Skin epidermis (tissue), 12 donors: ENCODE data around the gene TAF10.

Experiments used
- H3K27ac ChIP-seq, 21 experiments: fragments of 200-600 bp; sonication (generic) in 11 of 21; one replicate each; pipeline ENCODE4 v1.5.0; 2020; ENCODE audit warnings: mild to moderate bottlenecking in 3 of 21, inconsistent platforms in 2 of 21, moderate library complexity in 2 of 21
- H3K4me3 ChIP-seq, 7 experiments: fragments of 200-600 bp; sonication (generic) in 2 of 7; one replicate each; pipeline ENCODE4 v1.5.0; 2020; ENCODE audit warnings: inconsistent platforms in 2 of 7, mild to moderate bottlenecking in 2 of 7, moderate library complexity in 1 of 7

Gene TAF10

DNA sequence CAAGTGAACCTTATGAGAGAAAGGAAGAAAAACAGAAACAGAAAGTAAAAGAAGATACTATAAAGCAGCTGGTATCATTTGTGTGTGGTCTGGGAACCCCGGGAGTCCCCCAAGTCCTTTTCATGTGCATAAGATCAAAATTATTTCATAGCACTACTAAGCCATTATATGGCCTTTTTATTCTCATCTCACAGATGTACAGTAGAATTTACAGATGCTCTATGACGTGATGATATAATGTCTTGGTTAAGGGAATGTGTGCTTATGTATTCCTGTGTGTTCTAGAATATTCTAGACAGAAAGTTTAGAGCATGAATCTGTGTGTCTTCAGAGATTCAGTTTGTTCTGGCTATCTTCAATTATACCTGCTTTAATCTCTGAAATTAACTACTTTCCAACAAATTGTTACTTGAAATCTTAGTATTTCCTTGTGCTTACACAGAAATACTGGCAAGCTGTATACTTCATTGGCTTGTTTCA lies 15.8 kb upstream of the TAF10 start:
- no peak overlapping the region for H3K4me3 ChIP-seq
- no peak overlapping the region for H3K27ac ChIP-seq

DNA sequence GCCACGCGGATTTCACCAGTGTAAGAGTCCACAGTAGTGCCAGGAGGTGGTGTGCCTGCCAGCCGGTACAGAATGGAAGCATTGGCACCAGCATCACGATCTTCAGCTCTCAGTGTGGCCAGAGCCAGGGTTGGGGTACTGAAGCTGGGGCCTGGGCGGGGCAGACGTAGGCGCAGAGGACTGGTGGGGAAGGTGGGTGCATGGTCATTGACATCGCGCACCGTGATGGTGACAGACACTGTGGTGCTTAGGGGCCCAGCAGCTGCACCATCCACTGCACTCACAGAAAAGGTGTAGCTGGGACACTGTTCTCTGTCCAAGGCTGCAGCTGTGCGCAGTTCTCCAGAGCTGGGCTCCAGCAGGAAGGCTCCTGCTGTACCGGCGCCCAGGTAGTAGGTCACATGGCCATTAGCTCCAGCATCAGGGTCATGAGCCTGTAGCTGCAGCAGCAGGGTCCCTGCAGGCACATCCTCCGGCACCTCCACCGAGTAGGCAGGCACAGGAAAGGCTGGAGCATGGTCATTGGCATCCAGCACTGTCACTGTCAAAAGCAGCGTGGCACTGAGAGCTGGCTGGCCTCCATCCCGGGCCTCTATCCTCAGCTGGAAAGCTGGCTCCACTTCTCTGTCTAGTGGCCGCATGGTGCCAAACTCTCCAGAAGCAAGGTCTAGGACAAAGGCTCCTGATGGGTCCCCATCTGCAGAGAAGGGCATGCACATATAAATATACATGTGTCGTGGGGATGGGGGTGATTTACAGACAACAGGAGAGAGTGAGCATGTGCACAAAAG lies 15.2 kb upstream of the TAF10 start:
- no peak overlapping the region for H3K4me3 ChIP-seq
- H3K27ac ChIP-seq: no peak overlapping the region

DNA sequence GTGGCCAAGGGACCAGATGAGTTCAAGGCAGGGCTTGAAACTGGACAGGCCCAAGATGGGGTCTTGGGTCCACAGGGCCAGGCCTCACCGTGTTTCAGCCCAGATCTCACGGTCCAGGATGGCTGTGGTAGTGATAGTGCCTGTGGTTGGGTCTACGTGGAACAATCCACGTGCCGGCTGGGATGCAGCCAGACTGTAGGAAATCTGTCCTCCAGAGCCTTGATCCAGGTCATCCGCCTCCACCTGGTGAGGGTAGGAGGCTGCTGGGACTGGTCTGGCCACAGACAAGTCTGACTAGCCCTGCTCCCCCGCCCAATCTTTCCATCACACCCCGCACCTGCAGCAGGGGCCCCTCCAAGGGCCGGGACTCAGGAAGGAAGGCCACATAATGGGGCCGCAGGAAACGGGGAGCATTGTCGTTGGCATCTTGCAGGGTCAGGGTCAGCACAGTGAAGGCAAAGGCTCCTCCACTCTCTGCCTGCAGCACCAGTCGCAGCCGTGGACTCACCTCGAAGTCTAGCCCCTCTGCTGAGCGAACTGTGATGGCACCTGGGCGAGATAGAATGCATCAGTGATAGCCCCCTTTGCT lies 13.9 kb upstream of the TAF10 start:
- Histone ChIP-seq H3K27ac (no peak overlapping the region), H3K4me3 (no peak overlapping the region)

DNA sequence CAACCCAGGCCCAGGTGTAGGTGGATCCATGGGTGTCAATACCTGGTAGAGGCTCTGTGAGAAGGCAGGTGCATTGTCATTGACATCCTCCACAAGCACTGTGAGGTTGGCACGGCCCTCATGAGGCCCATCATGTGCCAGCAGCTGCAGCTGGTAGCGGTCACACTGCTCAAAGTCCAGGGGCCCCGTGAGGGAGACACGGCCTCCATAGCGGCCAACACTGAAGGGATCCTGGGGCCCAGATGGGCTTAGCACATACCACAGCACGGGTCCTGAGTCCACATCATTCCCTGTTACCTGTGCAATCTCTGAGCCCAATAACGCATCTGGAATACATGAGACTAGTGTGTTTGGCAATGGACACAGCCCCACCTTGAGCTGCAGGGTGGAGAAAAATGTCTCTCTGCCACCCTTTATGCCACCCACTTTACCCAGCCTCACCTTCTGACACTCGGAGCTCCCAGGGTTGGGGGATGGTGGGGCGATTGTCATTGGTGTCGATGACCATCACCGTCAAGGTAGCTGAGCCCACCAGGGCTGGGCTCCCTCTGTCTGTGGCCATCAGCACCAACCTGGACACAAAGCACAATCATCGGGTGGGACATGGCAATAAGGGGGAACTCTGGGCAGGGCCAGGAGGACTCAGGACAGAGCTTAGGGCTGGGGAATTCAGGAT lies 13.3 kb upstream of the TAF10 start:
- Histone ChIP-seq H3K27ac (no peak overlapping the region), H3K4me3 (no peak overlapping the region)

DNA sequence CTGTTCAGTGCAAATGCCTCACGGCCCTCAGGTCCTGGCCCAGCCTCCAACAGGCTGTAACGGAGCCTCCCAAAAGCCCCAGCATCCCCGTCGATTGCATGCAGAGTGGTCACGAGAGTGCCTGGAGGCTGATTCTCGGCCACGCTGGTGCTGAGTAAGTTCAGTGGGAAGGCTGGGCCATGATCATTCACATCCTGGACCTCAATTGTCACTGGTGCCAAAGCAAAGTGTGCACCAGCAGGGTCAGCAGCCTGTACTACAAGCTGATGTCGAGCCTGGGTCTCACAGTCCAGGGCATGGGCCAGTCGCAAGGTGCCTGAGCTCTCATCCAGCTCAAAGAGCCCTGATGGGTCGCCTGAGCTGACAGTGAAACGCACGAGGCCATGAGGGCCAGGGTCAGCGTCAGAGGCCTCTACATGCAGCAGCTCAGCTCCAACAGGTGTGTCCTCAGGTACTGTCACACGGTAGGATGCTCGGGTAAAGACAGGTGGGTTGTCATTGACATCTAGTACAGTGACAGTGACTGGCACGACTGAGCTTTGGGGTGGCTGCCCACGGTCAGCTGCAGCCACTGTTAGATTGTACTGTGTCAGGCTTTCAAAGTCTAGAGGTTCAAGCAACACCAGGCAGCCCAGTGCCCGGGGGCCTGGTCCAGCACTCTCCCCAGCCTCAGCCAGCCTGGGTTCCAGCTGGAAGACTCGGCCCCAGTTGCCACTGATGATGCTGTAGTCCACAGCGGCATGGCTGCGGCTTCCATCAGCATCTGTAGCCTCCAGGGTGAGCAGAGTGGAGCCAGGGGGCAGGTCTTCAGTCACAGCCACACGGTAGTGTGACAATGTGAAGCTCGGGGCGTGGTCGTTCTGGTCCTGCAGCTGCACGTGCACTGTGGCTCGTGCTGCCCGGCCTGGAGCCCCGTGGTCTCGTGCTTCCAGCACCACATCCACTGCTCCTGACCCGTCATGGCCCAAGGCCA lies 11.7 kb upstream of the TAF10 start:
- Histone ChIP-seq H3K4me3 (no peak overlapping the region), H3K27ac (no peak overlapping the region)

DNA sequence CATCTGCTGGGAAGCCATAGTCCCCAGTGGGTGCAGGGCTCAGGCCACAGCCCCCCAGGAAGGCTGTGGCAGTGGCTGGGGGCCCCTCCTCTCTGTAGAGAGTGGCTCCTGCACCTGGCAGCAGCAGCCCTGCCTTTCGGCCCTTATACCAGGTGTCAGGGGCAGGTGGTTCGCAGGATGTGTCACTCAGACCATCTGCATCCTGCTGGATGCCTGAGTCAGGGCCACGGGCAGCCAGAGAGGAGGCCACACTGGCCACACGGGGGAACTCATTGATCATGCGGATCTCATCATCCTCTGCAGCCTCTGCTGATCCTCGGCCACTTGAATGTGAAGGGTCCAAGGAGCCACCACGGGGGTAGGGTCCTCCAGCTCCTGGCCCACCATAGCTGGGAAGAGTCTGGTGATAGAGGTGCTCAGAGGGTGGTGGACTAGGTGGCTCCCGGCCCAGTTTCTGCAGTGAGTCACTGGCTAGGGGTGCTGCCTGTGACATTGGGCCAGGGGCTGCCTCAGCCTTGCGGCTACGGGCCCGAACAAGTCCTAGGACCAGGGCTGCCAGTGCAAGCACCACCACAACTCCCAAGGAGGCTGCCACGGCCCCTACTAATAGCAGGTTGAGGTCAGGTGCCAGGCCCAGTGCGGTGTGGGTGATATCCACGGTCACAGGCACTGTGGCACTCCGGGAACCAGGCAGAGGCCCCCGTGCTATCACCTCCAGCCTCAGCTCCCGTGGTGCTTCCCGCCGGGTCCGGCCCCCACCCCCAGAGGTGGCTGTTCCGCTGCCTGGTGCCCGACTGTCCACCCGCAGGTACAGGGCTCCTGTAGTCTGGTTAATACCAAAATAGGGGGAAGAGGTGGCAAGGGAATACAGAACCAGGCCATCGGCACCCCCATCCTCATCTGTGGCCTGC lies 10.5 kb upstream of the TAF10 start:
- Histone ChIP-seq H3K27ac (peak overlapping the region in 1 of 21 experiments; percentile 27), H3K4me3 (no peak overlapping the region)

DNA sequence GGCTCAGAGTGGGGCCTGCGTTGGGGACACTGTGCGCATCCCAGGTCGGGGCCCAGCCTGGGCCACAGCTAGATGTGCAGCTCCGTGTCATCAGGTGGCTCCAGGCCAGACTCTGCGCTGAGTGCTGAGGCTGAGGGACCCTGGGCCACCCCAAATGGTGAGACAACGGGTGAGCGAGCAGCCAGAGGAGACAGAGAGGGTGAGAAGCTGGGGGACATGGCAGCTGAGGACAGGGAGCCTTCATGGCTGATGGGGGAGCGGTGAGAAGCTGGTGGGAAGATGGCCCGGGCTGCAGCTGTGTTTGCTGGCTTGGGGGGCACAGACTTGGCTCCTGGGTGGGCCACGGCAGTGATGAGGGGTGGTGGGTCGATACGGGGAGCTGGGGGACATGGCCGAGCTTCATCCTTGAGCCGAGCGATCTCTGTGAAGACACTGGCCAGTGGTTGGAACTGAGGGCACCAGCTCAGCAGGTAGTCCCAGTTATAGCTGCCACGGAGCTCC lies 9.7 kb upstream of the TAF10 start:
- no peak overlapping the region for H3K4me3 ChIP-seq
- H3K27ac ChIP-seq: no peak overlapping the region

DNA sequence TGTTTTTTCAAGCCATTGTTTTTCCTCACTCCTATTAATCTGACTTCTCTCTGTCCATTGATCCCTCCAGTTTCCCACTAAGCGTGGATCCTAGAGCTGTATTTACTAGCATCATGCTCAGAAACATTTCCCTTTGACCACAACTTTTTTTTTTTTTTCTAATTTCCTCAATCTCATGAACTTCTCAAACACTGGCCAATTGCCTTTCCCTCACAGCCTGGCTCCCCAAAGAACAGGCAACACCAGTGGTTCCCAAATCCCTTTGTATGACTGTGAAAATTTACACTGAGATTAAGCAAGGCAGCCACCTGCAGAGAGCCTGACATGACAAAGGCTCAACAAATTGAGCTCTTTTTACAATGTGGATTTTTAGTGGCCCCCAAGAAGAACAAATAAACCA lies 8.6 kb upstream of the TAF10 start:
- Histone ChIP-seq H3K4me3 (no peak overlapping the region), H3K27ac (peak overlapping the region in 1 of 21 experiments; percentile 7)

DNA sequence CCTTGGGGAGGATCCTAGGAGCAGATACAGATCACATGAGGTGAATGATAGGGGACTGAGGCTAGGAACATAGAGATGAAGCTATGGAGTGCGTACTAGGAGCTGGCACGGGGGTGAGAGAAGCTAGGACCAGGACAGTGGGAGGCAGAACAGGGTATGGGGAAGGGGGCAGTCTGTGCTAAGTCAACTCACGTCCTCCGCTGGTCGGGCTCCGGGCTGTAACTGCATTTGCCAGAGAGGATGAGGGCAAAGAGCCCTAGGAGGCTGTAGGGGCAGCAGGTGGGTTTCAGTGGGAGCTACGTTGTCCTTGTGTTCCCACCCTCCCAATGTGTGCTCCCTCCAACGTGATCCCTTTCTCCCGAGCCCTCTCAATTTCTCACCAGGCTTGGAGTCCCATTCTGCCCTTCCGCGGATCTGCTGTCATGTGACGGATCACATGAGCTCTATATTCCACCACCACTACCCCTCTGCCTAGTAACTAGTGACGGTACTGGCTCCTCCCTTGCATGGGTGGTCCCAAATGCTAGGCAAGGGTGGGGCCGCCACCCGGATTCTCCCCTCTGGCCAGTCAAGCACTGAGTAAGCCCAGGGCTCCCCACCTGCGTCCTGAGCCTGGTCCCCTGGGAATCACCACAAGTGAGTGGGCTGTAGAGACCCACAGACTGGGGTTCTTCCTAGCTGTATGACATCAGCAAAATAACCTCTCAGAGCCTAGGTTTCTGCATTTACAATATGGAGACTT lies 7.2 kb upstream of the TAF10 start, which contains the start of gene TPP1:
Gene TPP1 (minus strand): TSS at position 419 of the 742 bp plus-strand sequence. CDS start 22 bp downstream, at position 397.
- H3K27ac ChIP-seq: peak within 1 kb of the TSS; percentile 34 to 98 (median 92)
- H3K4me3 ChIP-seq: peak within 1 kb of the TSS; percentile 60 to 85 (median 80)

DNA sequence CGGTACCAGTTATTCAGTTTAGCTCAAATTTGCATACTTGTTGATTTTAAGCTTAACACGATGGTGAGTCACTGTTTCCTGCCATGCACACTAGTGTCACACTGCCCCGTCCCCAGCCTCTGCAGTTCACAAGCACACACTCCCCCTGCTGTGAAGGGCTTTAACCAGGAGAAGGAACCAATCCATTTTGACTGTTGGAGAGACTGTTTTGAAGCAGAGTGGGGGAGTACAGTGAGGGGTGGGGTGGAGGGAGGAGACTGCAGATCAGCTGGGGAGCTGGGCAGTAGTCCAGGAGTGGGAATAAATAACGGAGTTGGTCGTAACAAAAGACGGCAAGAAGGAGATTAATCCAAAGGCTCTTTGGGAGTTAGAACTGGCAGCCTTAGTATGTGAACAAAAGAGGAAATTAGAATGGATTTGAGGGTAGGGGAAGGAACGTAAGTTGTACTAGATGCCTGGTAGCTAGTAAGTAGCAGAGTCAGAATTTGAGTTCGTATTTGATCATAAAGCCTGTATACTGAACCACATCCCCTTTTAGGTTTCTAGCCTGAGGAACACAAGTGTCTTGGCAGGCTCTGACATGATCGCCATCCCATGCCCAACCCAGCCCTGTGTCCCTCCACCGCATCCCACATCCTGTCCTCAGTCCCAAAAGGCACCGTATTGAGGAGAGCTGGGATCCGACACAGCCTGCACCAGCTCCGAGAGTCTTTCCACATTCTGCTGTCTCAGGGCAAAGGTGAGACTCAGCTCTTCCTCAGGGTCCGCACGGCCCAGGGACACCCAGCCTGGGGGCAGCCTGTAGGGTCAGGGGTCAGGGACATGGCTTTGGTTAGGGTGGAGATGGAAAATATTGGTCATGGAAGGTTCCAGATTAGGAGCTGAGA lies 6.3 kb upstream of the TAF10 start:
- peak overlapping the region; percentile 34 to 98 (median 92) for H3K27ac ChIP-seq
- peak overlapping the region; percentile 60 to 85 (median 80) for H3K4me3 ChIP-seq

DNA sequence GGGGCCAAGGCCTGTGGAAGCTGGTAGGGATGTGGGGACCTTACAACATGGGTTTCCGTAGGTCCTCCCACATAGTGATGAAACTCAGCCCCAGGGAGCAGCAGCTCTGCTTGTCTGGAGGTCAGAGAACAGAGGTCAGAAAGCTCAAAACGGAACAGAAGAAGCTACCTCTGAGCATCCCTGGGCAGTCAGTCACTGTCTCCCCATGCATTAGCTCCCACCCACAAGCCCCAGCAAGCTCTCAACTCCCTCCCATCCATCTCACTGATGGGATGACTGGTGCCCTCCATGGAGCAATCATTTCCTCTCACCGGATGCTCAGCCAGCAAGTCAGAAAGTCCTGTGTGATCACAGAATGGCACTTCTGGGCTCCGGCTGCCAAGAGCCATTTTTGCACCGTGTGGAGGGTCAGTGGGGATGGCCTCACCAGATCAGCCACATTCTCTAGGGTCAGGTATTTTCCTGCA lies 5.3 kb upstream of the TAF10 start:
- H3K27ac ChIP-seq: peak overlapping the region in 18 of 21 experiments; percentile 3 to 98 (median 92)
- peak overlapping the region in 4 of 7 experiments; percentile 67 to 82 (median 80) for H3K4me3 ChIP-seq

DNA sequence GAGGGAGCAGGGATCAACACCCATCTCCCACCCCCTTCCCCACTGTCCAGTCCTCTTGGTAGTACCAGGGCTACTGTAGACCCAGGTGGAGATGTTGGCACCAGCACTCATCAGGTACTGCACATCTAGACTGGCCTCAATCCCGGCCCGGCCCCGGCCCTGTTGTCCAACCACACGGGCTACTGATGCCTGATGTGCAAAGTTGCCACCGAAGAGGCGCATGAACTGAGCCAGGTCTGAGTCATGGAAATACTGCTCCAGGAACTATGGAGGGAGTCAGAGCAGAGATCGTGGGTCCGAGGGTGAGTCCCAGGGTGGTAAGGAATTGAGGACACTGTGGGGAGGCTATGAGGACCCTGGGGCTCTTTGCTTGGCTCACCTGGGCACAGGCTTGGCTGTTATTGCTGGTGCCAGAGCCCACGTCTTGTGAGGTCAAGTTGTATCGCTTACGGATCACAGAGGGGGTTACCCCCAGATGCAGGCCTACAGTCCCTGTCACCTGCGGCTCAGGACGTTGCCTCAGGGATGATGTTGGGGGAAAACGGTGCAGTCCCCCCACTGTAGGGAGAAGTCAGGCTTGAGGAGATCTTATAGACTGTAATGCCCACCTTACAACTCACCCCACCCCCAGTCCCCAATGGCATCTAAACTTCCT lies 4.7 kb upstream of the TAF10 start:
- peak overlapping the region in 7 of 21 experiments; percentile 3 to 98 (median 29) for H3K27ac ChIP-seq
- no peak overlapping the region for H3K4me3 ChIP-seq

DNA sequence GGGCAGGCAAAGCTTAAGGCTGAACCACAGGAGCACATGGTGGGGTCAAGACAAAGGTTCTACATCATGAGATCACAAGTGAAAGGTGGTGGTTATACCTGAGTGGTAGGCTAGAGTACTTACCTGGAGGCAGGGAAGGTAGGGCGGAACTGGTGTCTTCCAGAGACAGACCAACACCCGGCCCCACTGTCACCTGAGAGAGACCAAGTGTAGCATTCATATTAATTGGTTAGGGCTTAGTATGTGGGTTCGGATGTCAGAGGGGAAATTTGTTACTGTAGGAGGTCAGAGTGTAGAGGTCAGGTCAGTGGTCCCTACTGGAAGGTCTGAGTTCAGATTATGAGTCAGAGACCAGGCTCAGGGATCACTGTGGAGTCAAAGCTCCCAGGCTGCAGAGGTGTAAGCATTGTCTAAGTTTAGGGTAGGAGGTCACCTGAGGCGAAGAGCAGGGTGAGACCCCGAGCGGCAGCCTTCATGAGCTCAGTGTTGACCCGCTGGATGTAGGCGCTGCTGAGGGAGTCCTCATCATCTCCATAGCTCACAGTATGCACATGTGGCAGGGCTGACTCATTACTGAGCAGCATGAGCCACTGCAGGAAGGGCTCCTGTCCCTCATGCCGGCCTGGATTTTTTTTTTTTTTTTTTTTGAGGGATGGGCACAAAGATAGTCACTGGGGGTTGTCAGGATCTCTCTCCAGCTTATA lies 4.0 kb upstream of the TAF10 start:
- H3K4me3 ChIP-seq: no peak overlapping the region
- H3K27ac ChIP-seq: peak overlapping the region in 2 of 21 experiments; percentile 2 to 29

DNA sequence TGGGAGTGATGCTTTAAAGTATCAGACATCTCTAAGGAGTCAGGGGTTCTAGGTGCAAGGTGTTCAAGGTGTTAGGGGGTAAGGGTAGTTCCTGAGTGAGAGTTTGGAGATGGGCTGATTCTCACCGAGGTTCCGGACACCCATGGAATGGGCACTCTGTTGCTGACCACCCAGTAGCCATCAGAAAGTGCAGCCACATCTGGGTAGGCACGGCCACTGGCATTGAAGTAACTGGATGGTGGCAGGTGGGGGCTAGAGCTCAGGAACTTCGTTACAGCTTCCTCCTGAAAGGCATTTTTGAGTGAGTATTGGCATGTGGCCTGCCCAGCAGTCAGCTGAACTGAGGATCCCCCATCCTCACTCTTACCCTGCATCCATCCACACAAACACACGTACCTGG lies 3.0 kb upstream of the TAF10 start:
- no peak overlapping the region for H3K27ac ChIP-seq

DNA sequence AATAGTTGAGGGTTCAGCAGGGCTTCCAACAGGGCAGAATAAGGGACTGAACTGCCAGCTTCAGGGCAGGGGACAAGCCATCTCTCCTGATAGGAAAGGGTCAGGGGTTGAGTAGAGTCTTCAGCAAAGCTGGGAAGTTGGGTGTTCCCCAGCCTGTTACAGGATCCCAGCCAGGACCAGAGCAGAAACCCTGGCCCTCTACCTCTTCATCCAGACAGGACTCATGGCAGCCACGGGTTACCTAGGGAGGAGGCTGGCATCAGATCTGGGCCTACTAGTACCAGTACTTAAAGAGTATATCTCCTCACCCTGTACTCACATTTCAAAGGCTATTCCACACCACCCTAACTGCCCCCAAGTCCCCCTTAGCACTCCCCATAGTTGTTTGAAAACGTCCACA lies 2.4 kb upstream of the TAF10 start:
- Histone ChIP-seq H3K4me3 (no peak overlapping the region), H3K27ac (no peak overlapping the region)

More for the DNA sequence above, 3.0 kb upstream of the TAF10 start:
- H3K4me3 ChIP-seq: no peak overlapping the region
